GM21737 (cell line): ENCODE results near the gene MYADML2.

Experiments
- ATAC-seq: cut with Tn5 transposase; IDR thresholded peaks from one replicate; pipeline ENCODE4 v1.9.1; 2021; ENCODE audit warnings: mild to moderate bottlenecking, moderate library complexity; ENCODE audit not compliant: unreplicated experiment

Gene MYADML2

DNA sequence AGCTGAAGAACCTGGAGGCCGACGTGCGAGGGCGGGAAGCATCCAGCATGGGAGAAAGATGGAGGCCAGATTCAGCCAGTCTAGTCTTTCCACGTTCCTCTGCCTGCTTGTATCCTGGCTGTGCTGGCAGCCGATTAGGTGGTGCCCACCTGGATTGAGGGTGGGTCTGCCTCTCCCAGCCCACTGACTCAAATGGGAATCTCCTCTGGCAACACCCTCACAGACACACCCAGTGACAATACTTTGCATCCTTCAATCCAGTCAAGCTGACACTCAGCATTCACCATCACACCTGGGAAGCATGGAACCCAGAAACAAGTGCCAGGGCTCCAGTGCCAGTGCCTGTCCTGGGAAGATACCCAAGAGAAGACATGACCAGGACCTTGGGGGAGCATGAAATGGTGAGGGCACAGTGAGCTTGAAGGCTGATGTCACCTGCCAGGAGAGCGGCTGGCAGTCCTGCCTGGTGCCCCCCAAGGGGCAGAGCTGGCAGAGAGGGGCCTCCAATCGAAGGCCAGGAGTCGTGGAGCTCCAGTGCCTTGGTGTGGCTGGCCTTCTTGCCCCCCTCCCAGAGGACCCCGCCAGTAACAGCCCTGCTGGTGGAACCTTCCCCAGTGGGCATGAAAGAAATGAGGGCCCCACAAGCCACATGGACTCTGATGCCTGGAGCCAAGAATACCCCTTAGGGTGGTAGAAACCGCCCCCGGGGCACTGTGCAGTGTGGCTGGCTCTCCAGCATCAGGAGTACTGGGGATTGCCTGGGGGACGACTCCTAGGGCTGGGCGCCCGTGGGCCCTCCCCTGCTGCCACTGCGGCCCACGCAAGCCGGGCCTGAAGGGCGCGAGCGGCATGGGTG lies 45.6 kb downstream of the MYADML2 start:
- ATAC-seq = no peak

DNA sequence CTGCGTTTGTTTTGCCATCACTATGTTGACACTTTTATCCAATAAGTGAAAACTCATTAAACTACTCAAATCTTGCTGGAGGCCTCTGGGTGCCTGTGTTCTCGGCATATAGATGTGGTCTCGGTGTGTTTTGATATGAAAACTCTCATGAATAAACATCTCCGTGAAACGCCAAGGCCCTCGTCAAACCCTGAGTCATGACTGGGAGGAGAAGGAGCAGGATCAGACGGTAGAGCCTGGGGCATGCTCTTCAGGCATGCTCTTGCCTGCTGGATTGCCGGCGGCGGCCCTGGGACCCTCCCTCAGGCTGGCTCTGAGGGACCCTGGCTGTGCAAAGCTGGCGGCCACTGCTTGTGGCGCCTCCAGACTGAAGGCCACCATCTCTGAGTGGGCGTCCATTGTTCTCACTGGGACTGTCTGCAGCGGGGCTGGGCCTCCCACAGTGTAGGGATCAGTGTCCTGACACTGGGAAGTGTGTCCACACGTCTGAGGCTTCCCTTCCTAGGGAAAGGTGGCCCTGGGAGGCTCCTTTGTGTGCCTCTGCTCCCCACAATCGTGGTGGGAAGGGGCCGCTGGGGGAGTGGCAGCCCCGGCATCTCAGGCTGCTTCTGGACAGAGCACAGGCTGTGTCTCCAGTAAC lies 46.7 kb downstream of the MYADML2 start:
- no peak for ATAC-seq

DNA sequence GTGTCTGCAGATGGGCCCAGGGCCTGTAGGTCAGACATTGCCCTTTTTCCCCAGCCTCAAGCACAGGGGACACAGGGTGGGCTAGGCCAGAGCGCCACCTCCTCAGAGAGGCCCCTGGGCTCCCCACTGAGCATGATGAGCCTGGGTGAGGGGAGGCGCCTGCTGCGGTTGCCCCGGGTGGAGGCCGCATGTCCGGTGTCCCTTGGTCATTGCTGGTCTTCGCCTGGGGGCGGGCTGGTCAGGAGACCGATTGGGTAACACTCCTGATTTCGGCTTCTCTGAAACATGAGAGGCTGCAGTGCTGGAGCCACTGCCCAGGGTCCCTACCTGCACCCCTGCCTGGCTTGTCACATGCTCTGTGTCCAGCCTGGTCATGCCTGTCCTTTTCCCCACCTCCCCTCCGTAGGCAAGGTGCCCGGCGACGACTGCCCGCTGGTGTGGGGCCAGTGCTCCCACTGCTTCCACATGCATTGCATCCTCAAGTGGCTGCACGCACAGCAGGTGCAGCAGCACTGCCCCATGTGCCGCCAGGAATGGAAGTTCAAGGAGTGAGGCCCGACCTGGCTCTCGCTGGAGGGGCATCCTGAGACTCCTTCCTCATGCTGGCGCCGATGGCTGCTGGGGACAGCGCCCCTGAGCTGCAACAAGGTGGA lies 47.4 kb downstream of the MYADML2 start:
- no peak for ATAC-seq

DNA sequence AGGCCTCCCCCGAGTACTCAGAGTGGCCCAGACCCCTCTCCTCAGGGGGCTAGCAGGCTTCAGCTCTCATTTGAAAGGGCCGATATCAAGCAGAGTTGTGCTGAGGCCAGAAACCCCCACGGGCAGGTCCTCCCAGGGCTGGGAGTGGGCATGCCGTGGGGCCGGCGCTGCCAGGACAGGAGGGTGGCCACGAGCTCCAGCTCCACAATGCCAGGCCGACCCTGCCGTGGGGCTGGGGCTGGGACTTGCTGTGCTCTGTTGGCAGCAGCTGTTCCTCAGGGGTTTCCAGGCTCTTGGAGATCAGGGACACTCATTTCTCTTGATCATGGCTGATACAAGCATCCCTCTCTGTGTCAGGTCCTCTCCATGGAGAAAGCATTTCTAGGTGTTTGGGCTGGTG lies 48.1 kb downstream of the MYADML2 start:
- ATAC-seq = no peak

DNA sequence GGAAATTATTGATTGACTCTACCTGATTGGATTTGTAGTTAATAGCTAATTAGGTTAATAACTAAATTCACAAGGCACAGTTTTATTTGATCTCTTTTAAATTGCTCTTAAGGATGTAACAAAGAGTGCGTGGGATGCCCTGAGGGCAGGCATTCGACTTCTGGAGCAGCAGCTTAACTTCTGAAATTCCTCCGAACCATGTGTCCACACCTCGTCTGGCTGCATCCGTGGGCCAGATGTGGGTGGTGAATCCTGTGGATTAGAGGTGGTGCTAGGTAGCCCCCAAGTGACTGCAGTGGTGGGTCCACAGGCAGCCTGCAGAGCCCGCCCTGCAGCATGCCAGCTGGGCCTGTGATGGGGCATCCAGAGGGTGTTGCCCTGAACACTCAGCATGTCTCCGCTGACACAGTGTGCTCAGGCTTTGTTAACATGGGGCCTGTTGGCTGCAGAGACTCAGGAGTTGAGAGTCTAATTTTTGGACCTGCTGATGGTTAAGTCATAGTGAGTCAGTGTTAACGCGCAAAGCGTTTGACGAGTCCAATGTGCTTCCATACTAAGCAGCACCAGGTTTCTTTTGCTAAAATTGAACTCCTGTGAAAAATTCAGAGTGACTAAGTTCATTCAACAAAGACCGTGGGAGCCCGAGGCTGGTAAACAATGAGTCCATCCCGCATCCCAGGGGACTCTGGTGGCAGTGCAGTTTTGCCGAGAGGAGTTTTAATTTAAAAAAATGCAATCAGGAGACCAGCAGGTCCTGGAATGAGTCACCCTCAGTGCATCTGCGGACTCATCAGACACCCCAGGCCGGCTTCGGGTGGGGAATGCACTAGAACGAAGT lies 48.8 kb downstream of the MYADML2 start:
- ATAC-seq = no peak

DNA sequence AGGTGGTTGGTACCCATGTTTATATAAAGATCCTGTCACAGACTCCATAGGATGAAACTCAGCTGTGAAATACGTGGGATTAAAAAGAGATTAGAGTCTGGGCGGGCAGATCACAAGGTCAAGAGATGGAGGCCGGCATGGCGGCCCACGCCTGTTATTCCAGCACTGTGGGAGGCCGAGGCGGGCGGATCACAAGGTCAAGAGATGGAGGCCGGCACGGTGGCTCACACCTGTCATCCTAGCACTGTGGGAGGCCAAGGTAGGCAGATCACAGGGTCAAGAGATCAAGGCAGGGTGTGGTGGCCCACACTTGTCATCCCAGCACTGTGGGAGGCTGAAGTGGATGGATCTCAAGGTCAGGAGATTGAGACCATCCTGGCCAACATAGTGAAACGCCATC lies 51.6 kb downstream of the MYADML2 start:
- ATAC-seq = no peak

GRCh38 chr17:81891303-81891552 lies 55.8 kb downstream of the MYADML2 start:
- ATAC-seq = peak; percentile 22

DNA sequence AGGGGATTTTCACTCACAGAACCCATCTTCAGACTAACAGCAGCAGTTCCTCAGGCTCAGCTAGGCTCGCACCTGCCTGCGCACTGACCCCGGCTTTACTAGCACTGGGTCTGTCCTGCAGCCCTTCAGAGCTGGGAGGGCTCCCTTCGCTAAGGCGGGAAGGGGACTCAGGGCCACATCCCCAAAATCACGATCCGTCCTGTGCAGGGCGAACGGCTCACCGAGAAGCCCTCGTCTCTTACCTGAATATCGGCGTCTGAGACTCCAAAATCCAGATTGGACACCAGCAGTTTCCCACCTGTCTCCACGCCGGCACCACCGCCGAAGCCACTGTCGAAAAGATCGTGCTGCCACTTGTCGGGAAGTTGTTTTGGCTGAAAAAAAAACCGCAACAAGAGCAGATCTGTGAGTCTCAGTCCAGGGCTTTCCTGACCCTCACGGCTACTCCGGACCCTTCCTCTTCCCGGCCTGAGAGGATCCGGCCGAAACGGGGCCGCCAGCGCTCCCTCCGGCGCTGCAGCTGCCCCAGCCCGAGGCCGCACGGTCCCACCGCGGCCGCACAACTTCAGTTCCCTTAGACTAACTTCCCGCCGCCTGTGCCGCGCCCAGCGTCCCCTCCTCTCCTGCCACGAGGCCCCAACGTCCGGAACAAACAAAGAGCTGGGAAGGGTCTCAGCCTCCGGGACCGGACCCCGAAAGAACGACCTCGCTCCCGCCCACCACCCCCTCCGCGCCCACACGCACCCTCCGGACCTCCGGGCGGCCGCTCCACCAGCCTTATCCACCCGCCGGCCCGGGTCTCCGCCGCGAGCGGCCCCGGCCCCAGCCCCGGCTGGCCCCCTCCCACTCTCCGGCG lies 56.4 kb downstream of the MYADML2 start:
- no peak for ATAC-seq
